ENCODE data around the gene PPP2R5D.
"Not testable (repeated sequence)": the region's sequence is repeated elsewhere in the genome, so short reads cannot be mapped to it uniquely, and the experiment has no call there.

PPP2R5D gene

DNA sequence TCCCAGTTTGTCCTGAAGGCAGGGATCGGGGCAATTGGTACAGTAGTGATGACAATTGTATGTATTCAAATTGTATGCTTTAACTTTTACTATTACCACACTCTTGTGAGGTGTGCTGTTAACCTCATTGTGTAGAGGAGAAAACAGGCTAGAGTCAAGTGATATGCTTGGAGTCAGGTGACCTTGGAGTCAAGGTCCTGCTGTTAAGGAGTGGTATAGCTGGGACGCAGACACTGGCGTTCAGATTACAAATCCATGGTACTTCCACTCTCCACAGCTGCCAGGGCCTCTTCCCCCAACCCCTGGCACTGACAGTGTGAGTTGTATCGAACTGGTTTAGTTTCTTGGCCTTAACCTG, 44.6 kb upstream of the PPP2R5D start:
- TF ChIP-seq, protein P1, sequence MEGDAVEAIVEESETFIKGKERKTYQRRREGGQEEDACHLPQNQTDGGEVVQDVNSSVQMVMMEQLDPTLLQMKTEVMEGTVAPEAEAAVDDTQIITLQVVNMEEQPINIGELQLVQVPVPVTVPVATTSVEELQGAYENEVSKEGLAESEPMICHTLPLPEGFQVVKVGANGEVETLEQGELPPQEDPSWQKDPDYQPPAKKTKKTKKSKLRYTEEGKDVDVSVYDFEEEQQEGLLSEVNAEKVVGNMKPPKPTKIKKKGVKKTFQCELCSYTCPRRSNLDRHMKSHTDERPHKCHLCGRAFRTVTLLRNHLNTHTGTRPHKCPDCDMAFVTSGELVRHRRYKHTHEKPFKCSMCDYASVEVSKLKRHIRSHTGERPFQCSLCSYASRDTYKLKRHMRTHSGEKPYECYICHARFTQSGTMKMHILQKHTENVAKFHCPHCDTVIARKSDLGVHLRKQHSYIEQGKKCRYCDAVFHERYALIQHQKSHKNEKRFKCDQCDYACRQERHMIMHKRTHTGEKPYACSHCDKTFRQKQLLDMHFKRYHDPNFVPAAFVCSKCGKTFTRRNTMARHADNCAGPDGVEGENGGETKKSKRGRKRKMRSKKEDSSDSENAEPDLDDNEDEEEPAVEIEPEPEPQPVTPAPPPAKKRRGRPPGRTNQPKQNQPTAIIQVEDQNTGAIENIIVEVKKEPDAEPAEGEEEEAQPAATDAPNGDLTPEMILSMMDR (conservative IDR thresholded peaks at IDR 0.05; ENCODE audit: low read length), result no peak
- H3K4me3 ChIP-seq (ENCODE audit: low read length), result no peak overlapping the region
- no peak for DNase-seq (ENCODE audit: low read depth)

DNA sequence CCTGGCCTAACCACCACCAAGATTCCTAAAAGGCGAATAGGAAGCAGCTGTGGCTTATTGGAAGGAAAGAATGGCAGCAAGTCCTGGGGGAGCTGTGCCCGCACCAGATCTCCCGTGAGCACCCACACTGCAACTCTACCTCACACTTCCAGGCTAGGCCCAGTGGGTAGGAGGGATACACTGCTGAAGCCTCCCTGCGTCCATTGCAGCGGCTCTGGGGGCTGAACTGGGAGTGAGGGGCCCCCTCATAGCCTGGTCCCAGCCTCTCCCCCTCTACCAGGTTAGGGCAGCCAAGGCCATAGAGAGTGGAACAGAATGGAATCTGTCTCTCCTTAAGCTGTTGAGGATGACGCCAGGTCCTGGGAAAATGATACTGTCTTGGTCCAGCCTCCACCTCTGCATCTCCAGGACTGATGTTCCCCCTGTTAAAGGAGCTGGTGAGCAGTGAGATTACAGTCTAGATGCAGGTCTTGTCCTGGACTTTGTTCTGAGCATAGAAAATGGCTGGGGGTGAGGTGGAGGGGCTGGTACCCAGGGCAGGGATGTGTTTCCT, 43.8 kb upstream of the PPP2R5D start:
- TF ChIP-seq, protein P1 (conservative IDR thresholded peaks at IDR 0.05; ENCODE audit: low read length), result no peak
- DNase-seq (ENCODE audit: low read depth), result no peak
- H3K4me3 ChIP-seq (ENCODE audit: low read length), result no peak overlapping the region

DNA sequence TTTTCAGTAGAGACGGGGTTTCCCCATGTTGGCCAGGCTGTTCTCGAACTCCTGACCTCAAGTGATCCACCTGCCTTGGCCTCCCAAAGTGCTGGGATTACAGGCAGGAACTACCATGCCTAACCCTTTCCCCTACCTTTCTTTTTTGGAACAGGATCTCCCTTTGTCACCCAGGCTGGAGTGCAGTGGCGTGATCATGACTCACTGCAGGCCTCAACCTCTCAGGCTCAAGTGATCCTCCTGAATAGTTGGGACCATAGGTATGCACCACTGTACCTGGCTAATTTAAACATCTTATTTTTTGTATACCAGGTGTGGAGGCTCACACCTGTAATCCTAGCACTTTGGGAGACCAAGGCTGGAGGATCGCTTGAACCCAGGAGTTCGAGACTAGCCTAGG, 43.0 kb upstream of the PPP2R5D start:
- not testable (repeated sequence) for H3K4me3 ChIP-seq (ENCODE audit: low read length); DNase-seq (ENCODE audit: low read depth)

DNA sequence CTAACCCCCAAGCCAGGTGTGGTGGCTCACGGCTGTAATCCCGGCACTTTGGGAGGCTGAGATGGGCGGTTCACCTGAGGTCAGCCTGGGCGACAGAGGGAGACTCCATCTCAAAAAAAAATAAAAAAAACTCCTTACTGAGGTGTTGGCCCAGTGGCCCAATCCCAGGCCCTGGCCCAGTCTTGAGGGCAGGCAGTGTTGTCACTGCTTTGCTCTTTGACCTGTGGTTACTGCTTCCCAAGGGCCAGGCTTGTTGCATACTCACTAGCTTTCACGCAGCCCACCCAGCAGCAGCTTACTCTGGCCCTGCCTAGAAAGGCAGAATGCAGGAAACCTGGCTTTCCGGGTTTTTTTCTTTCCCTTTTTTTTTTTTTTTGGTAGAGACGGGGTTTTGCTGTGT, 41.9 kb upstream of the PPP2R5D start:
- TF ChIP-seq, protein P1 (conservative IDR thresholded peaks at IDR 0.05; ENCODE audit: low read length), result no peak
- DNase-seq (ENCODE audit: low read depth), result no peak

DNA sequence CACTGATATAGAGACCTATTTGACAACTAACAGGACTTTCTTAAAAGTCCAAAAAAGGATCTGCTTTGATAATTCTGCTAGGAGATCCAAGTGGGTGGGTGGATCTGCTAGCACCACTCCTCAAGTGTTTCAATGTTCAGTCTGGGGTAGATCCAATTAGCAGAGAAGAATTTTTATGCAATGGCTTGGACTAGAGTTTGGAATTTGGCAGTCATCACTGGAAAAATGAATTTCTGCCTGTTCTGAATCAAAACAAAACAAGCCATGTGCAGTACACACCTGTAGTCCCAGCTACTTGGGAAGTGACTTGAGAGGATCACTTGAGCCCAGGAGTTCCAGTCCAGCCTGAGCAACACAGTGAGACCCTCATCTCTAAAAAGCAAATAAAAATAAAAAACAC, 36.4 kb upstream of the PPP2R5D start:
- DNase-seq (ENCODE audit: low read depth), result peak; percentile 35
- TF ChIP-seq, protein P1 (conservative IDR thresholded peaks at IDR 0.05; ENCODE audit: low read length), result no peak
- no peak overlapping the region for H3K4me3 ChIP-seq (ENCODE audit: low read length)

More for the DNA sequence above, 41.9 kb upstream of the PPP2R5D start:
- H3K4me3 ChIP-seq (ENCODE audit: low read length), result no peak overlapping the region

DNA sequence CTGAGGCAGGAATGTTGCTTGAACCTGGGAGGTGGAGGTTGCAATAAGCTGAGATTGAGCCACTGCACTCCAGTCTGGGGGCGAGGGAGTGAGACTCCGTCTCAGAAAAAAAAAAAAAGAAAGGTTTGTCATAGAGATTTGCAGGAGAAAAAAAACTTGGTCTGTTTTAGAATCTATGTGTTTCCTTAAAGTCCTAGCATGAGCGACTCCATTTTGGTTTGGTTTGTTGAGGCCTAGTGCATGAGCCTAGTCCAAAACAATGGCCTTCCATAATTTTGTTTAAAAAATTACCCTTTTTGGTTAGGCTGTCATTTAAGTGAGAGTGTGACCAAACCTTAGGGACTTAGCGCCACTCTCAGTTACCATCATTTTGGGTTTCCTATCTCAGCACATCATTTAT, 32.0 kb upstream of the PPP2R5D start:
- TF ChIP-seq, protein P1 (conservative IDR thresholded peaks at IDR 0.05; ENCODE audit: low read length), result no peak
- no peak overlapping the region for H3K4me3 ChIP-seq (ENCODE audit: low read length)
- DNase-seq (ENCODE audit: low read depth), result no peak

DNA sequence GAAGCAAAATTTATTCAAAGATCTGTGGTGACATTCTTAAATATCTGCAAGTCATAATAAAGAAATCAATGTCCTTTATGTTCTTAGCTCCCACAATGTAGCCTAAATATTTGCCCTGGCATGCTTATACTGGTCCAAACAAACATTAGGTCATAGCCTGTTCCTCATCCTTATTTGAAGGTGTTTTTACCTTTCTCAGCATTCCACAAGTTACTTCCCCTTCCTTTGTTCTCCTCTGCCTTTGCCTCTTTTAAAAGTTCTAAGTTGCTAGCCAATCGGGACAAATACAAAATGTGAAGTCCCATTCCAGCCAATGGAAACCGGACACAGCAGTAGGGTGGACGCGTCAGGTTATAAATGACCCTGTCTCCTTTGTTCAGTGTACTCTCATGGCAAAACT, 30.0 kb upstream of the PPP2R5D start:
- not testable (repeated sequence) for DNase-seq (ENCODE audit: low read depth)

DNA sequence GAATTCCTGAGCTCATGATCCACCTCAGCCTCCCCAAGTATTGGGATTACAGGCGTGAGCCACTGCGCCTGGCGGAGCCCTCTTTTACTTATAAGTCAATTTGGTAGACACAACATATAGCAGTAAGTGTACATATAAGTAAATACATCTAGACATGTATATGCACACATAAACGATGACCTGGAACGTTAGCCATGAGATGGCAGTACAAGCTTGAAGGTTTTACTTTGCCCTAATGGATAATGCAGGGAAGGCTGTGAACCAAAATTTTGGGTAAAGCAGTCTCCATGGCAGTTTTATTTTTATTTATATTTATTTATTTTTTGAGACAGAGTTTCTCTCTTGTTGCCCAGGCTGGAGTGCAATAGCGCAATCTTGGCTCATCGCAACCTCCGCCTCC, 26.2 kb upstream of the PPP2R5D start:
- TF ChIP-seq, protein P1 (conservative IDR thresholded peaks at IDR 0.05; ENCODE audit: low read length), result no peak
- no peak for DNase-seq (ENCODE audit: low read depth)
- H3K4me3 ChIP-seq (ENCODE audit: low read length), result no peak overlapping the region

More for the DNA sequence above, 30.0 kb upstream of the PPP2R5D start:
- H3K4me3 ChIP-seq (ENCODE audit: low read length), result not testable (repeated sequence)

Measured in AG10803 (cell line).